Measurements from ENCODE around the gene PPP6R3.
"Not testable (repeated sequence)": the region's sequence is repeated elsewhere in the genome, so short reads cannot be mapped to it uniquely, and the experiment has no call there.

The PPP6R3 gene

GRCh38 chr11:68528630-68529029 lies 68.1 kb downstream of the PPP6R3 start:
- DNase-seq, result no peak

DNA sequence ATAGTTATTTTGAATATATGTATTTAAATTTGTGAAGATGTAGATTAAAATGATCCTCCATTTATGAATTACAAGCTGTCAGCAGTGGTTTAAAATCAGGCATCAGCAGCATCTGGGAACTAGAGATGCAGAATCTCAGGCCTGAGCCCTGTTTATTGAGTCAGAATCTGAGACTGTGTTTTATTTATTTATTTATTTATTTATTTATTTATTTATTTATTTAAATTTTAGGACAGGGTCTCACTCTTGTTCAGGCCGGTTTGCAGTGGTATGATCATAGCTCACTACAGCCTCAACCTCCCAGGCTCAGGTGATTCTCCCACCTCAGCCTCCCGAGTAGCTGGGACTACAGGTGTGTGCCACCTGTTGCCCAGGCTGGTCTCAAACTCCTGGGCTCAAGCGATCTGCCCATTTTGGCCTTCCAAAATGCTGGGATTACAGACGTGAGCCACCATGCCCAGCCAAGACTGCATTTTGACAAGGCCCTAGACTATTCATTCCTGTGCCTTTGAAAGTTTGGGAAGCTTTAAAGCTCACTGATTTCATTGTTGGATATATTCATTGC lies 70.7 kb downstream of the PPP6R3 start:
- DNase-seq, result no peak

DNA sequence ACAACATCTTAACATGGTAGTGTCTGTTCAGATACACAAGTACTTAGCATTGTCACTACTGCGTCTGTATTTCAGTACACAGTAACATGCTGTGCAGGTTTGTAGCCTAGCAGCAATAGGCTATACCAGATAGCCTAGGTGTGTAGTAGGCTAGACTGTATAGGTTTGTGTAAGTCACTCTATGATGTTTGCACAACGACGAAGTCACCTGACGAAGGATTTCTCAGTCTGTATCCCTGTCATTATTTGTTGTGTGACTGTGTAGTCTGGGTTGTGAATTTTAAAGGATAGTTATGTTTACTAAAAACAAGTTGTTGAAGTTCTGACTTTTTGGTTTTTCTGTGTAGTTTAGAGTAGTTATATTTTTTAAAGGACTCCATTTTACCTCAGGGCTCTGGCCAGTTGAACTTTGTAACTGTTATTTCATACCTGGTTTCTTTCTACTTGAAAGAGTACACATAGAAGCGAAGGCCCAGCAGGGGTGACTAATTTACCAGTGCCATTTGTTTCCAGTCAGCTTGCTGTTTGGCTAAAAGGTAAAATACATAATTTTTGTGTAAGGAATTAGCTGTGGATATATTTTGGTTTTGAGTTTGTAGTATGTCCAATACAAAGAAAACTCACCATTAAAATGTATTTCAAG lies 72.3 kb downstream of the PPP6R3 start:
- no peak for DNase-seq

- DNase-seq, result no peak
These were observed 73.4 kb downstream of the PPP6R3 start for GRCh38 chr11:68533945-68534344.

DNA sequence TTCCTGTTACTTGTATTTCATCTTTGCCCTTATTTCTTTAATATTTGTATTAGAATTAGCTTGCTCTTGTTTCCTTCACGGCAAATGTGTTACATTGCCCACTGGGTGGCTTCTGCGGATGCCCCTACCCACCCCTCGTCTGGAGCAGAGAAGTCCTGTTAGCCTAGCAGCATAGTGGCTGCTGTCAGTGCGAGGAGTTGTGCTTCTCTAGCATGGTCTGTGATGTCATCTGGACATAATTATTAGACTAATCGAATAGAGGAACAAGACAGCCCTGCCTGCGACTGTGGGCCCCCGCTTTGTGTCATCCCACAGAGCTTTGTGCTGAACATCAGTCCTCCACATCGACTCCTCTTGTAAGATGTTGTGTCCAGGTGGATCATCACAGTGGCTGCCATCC lies 74.5 kb downstream of the PPP6R3 start:
- no peak for DNase-seq

GRCh38 chr11:68536706-68537105 lies 76.2 kb downstream of the PPP6R3 start:
- DNase-seq, result no peak

DNA sequence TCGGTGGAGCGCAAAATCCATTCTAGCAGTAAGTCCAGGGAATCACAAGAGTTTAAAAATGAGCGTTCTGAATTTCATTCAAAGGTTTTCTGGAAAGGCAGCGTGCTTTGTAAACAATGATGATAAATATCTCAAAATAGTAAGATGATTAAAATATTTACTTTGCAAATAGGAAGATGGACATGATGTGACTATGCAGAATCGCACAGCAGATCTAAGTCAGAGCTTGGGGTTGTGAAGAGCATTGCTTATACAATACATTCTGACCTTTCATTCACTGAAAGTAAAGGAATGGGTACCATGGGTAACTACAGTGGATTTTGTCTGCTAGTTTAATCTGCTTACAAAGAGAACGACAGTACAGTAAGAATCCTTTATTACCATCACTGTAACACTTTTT lies 77.5 kb downstream of the PPP6R3 start:
- no peak for DNase-seq

DNA sequence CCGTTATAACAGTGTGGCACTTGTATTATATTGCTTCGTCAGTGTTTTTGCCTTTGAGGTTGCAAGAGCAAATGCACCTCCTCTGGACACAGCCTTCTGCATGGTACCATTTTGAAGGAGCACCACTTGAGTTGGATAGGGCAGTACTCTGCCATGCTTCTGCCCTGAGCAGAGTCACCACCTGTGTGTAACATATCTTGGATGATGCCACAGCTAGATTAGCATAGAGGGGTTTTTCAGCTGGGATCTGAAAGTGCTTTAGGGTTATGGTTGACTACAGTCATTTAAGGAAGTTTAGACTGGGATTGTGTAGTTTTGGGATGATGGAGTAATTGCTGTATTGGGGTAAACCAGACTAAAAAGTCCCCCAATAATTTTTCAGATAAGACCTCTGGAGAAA lies 78.8 kb downstream of the PPP6R3 start:
- DNase-seq, result no peak

- DNase-seq, result not testable (repeated sequence)
These were observed 80.0 kb downstream of the PPP6R3 start for GRCh38 chr11:68540504-68540903.

GRCh38 chr11:68541116-68541515 lies 80.6 kb downstream of the PPP6R3 start:
- DNase-seq, result no peak

DNA sequence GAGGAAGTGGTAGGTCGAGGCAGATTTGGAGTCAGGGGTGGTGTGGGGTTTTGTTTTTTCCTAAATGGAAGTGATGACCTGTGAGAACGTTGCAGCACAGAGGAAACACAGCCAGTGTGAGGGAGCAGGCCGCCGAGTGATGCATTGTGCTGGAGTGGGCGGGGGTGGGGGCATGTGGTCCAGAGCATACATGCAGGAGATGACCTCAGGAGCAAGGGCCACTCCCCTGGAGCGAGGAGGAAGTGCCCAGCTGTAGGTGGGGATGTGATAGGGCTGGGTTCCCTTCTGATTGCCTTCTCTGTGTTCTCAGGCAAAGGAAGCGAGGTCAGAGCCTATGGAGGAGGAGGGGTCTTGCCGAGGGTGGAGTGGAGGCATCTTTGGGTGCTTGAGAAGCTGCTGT lies 81.4 kb downstream of the PPP6R3 start:
- no peak for DNase-seq

DNA sequence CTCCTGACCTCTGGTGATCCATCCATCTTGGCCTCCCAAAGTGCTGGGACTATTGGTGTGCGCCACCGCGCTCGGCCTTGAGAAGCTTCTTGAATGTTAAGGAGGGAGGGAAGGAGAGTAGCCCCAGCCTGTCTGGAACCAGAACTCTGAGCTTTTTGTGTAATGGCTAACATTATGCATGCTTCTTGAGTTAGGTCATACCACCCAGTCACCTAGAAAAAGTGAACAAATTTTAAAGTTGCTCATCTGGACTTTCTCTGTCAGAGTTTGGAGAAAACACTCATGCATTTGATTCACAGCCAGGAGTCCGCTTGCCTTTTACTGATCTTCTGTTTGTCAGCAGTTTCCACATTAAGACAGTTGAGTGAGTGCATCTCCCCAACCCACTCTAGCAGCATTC lies 82.1 kb downstream of the PPP6R3 start:
- peak; percentile 60 for DNase-seq

- DNase-seq, result no peak
These were observed 83.0 kb downstream of the PPP6R3 start for GRCh38 chr11:68543594-68543993.

- DNase-seq, result no peak
These were observed 84.8 kb downstream of the PPP6R3 start for GRCh38 chr11:68545347-68545746.

GRCh38 chr11:68545796-68546195 lies 85.2 kb downstream of the PPP6R3 start:
- DNase-seq, result no peak

GRCh38 chr11:68546555-68546954 lies 86.0 kb downstream of the PPP6R3 start:
- DNase-seq, result no peak

GRCh38 chr11:68549789-68550484 lies 89.4 kb downstream of the PPP6R3 start:
- no peak for DNase-seq

- no peak for DNase-seq
These were observed 89.9 kb downstream of the PPP6R3 start for GRCh38 chr11:68550485-68550817.

GRCh38 chr11:68551223-68551622 lies 90.7 kb downstream of the PPP6R3 start:
- no peak for DNase-seq

GRCh38 chr11:68551777-68552176 lies 91.2 kb downstream of the PPP6R3 start:
- DNase-seq, result no peak

GRCh38 chr11:68552542-68552941 lies 92.0 kb downstream of the PPP6R3 start:
- DNase-seq, result no peak

DNA sequence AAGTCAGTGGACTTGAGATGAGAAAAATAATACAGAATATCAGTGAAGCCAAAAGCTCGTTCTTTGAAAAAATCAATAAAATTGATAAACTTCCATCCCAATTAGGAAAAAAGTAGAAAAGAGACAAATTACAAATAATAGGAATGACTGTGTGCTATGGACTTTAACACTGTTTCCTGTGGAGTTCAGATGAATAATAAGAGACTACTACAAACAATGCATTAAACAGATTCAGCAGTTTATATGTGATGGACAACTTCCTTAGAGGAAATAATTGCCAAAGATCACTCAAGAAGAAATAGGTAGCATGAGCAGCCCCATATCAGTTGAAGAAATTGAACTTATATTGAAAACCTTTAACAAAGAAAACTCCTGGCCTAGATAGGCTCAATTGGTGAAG lies 99.7 kb downstream of the PPP6R3 start:
- DNase-seq, result no peak

- DNase-seq, result no peak
These were observed 102.9 kb downstream of the PPP6R3 start for GRCh38 chr11:68563454-68563853.

- no peak for DNase-seq
These were observed 103.7 kb downstream of the PPP6R3 start for GRCh38 chr11:68564261-68564660.

DNA sequence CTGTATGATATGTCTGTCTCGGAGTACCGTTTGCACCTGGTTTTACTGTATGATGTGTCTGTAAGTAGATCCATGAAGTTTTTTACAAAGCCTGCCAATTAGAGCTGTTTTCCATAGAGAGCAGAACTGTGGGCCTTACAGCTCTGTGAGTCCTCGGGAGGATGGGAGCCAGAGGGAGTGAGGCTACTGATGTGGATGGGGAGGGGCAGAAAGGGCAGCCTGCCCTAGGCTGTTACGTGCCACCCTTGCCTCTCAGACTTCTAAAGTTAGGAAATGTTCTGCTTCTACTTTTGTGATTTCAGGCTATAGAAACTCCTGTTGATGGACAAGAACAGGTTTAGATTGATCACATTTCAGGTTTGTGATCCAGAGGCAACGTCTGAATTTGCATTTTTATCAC lies 105.2 kb downstream of the PPP6R3 start:
- no peak for DNase-seq

Data from amniotic stem cell (primary cell).